HepG2 (cell line): ENCODE data around the gene RABGAP1L. TPM values are rescaled to one million over a fixed set of nuclear protein-coding genes. Genes with fewer than 3 reads are reported as not detected.

Source experiments
- ATAC-seq: fragments of 200-7000 bp; cut with Tn5 transposase; 3 replicates; pipeline ENCODE4 v1.9.1; 2020; ENCODE audit warnings: mild to moderate bottlenecking, moderate library complexity
- BruUV-seq: library from RNA; stranded (reverse); fragments of 400-500 nt; replicated peaks from 2 replicates; lab custom pipeline; 2021; lab: Mats Ljungman, UMichigan
- CTCF ChIA-PET: fragments of 300-600 bp; formaldehyde crosslinking; extraction: SDS; loops from one replicate; lab custom pipeline; 2021; ENCODE audit warnings: low total read pairs, inconsistent platforms, low intra/inter-chr PET ratio; lab: Yijun Ruan, JAX
- POLR2A ChIA-PET: fragments of 350-600 bp; sonication (Branson Sonifier 250); formaldehyde crosslinking; loops from one replicate; lab custom pipeline; 2020; ENCODE audit warnings: antibody characterized with exemption, inconsistent platforms; lab: Yijun Ruan, JAX
- DNase-seq: peaks from one replicate; pipeline ENCODE4 v3.0.0-alpha.2; 2015; ENCODE audit warnings: low spot score
- FAIRE-seq: peaks from 3 replicates; lab custom pipeline; 2011; peaks lifted over from hg19 to GRCh38; lab: Jason Lieb, UNC
- H2AFZ ChIP-seq: one replicate; pipeline ENCODE4 v1.6.1; 2011; ENCODE audit warnings: low read length, inconsistent platforms
- H3K27ac ChIP-seq: fragments of 300-600 bp; 3 replicates; pipeline ENCODE4 v1.8.0; 2011; ENCODE audit warnings: mixed run types, mild to moderate bottlenecking, mixed read lengths, low read length, inconsistent platforms; ENCODE audit not compliant: insufficient read depth; ENCODE audit errors: extremely low read length
- H3K27me3 ChIP-seq, 2 experiments: fragments of 200-600 bp in 1 of 2; 2 replicates in 1 of 2; 3 replicates in 1 of 2; pipeline versions ENCODE4 v1.6.0 to v1.8.0; 2011; ENCODE audit warnings: low read length in 2 of 2, mild to moderate bottlenecking in 2 of 2, moderate library complexity in 2 of 2, inconsistent platforms in 1 of 2; ENCODE audit not compliant: insufficient read depth in 2 of 2, control insufficient read depth in 1 of 2
- H3K36me3 ChIP-seq, 2 experiments: fragments of 200-600 bp in 1 of 2; replicated peaks in 1 of 2; 2 replicates in 1 of 2; 3 replicates in 1 of 2; pipeline versions ENCODE4 v1.5.1 to v1.8.0; 2011; ENCODE audit warnings: low read length in 2 of 2, inconsistent platforms in 1 of 2; ENCODE audit not compliant: insufficient read depth in 2 of 2, control insufficient read depth in 1 of 2
- H3K4me1 ChIP-seq: 2 replicates; pipeline ENCODE4 v1.5.1; 2012; ENCODE audit warnings: low read length, inconsistent platforms; ENCODE audit not compliant: insufficient read depth
- H3K4me2 ChIP-seq: 2 replicates; pipeline ENCODE4 v1.6.0; 2011; ENCODE audit warnings: low read depth, low read length, inconsistent platforms
- H3K4me3 ChIP-seq, 3 experiments: fragments of 200-600 bp in 1 of 3; sonication (generic), shearing (Covaris generic) in 1 of 3; replicated peaks in 1 of 3; 2 replicates each; pipeline ENCODE4 v1.5.1; 2011 to 2016; ENCODE audit warnings: low read length in 3 of 3, inconsistent platforms in 2 of 3, low read depth in 2 of 3, mild to moderate bottlenecking in 2 of 3, control low read depth in 1 of 3, mixed read lengths in 1 of 3; ENCODE audit not compliant: insufficient read depth in 1 of 3
- H3K79me2 ChIP-seq: one replicate; pipeline ENCODE4 v1.6.1; 2011; ENCODE audit warnings: low read length, inconsistent platforms; ENCODE audit not compliant: insufficient read depth
- H3K9ac ChIP-seq: 2 replicates; pipeline ENCODE4 v1.6.0; 2011; ENCODE audit warnings: mild to moderate bottlenecking, low read depth, low read length, inconsistent platforms; ENCODE audit not compliant: insufficient read depth
- H3K9me3 ChIP-seq: 2 replicates; pipeline ENCODE4 v1.5.1; 2012; ENCODE audit warnings: mild to moderate bottlenecking, low read length
- H4K20me1 ChIP-seq: 2 replicates; pipeline ENCODE4 v1.6.0; 2011; ENCODE audit warnings: inconsistent platforms, mild to moderate bottlenecking, low read length, moderate library complexity; ENCODE audit not compliant: insufficient read depth
- DNMT3B ChIP-seq: conservative IDR thresholded peaks from 2 replicates; pipeline ENCODE4 v1.6.1; 2016; ENCODE audit warnings: missing biosample characterization, control low read depth
- HMG20B ChIP-seq: conservative IDR thresholded peaks from 2 replicates; pipeline ENCODE4 v1.6.1; 2016; ENCODE audit warnings: missing genetic modification reagents, missing compliant biosample characterization
- JUNB ChIP-seq: sonication (generic); formaldehyde crosslinking; IDR thresholded peaks from 2 replicates; pipeline ENCODE4 v1.8.0; 2022; ENCODE audit warnings: missing genetic modification reagents, mild to moderate bottlenecking, borderline replicate concordance
- NFIB ChIP-seq: sonication (generic); formaldehyde crosslinking; IDR thresholded peaks from 2 replicates; pipeline ENCODE4 v1.9.0; 2021; ENCODE audit warnings: missing genetic modification reagents, mild to moderate bottlenecking, borderline replicate concordance
- SMAD1 ChIP-seq: sonication (generic); formaldehyde crosslinking; IDR thresholded peaks from 2 replicates; pipeline ENCODE4 v1.4.0; 2020; ENCODE audit warnings: missing genetic modification reagents, low read depth, mild to moderate bottlenecking, borderline replicate concordance
- TGIF2 ChIP-seq: IDR thresholded peaks from 2 replicates; pipeline ENCODE4 v1.6.1; 2016; ENCODE audit warnings: control low read depth, missing compliant biosample characterization
- ZNF160 ChIP-seq: sonication (generic); formaldehyde crosslinking; IDR thresholded peaks from 2 replicates; pipeline ENCODE4 v1.8.0; 2022; ENCODE audit warnings: mild to moderate bottlenecking, inconsistent platforms, missing genetic modification reagents
- ZNF205 ChIP-seq: IDR thresholded peaks from 2 replicates; pipeline ENCODE4 v1.6.1; 2018; ENCODE audit warnings: missing biosample characterization, missing genetic modification reagents
- ZNF251 ChIP-seq: sonication (generic); formaldehyde crosslinking; IDR thresholded peaks from 2 replicates; pipeline ENCODE4 v1.9.0; 2021; ENCODE audit warnings: mild to moderate bottlenecking, missing genetic modification reagents
- ZNF253 ChIP-seq: sonication (generic); formaldehyde crosslinking; IDR thresholded peaks from 2 replicates; pipeline ENCODE4 v1.8.0; 2022; ENCODE audit warnings: mild to moderate bottlenecking, missing genetic modification reagents, borderline replicate concordance
- ZNF317 ChIP-seq: sonication (generic); formaldehyde crosslinking; IDR thresholded peaks from 2 replicates; pipeline ENCODE4 v1.5.0; 2020; ENCODE audit warnings: mild to moderate bottlenecking, missing genetic modification reagents
- ZSCAN9 ChIP-seq: IDR thresholded peaks from 2 replicates; pipeline ENCODE4 v1.6.1; 2016; ENCODE audit warnings: borderline replicate concordance
- whole genome bisulfite sequencing: methylation state at CpG from one replicate; pipeline ENCODE4 v1.1.6; 2017; ENCODE audit warnings: low lambda C conversion rate; 5-methylcytosine and 5-hydroxymethylcytosine counted together
- in situ Hi-C: cut with HindIII; loops from 2 replicates; pipeline ENCODE4 v1.10.0; 2017; ENCODE audit warnings: low pct_unique_long_range_greater_than_20kb; ENCODE audit not compliant: extremely low pct_ligation_motif_present
- intact Hi-C: fragments of 100-400 bp; cut with micrococcal nuclease; formaldehyde crosslinking; loops from one replicate; pipeline ENCODE4 v1.10.0; 2022; ENCODE audit not compliant: unreplicated experiment
- polyA plus RNA-seq, 8 experiments: library from polyadenylated mRNA; depleted of rRNA in 3 of 8; stranded (reverse) in 7 of 8; unstranded in 1 of 8; fragments of >200 nt; fragmentation: Illumina TruSeq in 4 of 8; extraction: Trizol in 4 of 8; gene quantifications; 2 replicates each; pipeline versions ENCODE4 v1.2.1 to v1.2.3, GENCODE V29; 2011 to 2016; ENCODE audit warnings: low read depth in 4 of 8, missing spikeins in 1 of 8, mixed read lengths in 1 of 8; ENCODE audit not compliant: insufficient read depth in 1 of 8
- total RNA-seq, 5 experiments: library from RNA; depleted of rRNA; stranded (reverse); fragments of >200 nt; fragmentation: Illumina TruSeq; extraction: Trizol; gene quantifications; 2 replicates each; pipeline ENCODE4 v1.2.3, GENCODE V29; 2016; ENCODE audit warnings: low read depth in 1 of 5
- TF ChIP-seq, protein P1 (sequence below): sonication (generic); formaldehyde crosslinking; IDR thresholded peaks from 2 replicates; pipeline ENCODE4 v1.8.0; 2022; ENCODE audit warnings: missing genetic modification reagents, mild to moderate bottlenecking, borderline replicate concordance
- TF ChIP-seq, protein P2 (sequence below): fragments of 450-650 bp; IDR thresholded peaks from 2 replicates; pipeline ENCODE4 v1.6.1; 2017; ENCODE audit warnings: mild to moderate bottlenecking
- TF ChIP-seq, protein P3 (sequence below): sonication (generic); formaldehyde crosslinking; IDR thresholded peaks from 2 replicates; pipeline ENCODE4 v1.4.0; 2020; ENCODE audit warnings: missing genetic modification reagents, mild to moderate bottlenecking, borderline replicate concordance
- TF ChIP-seq, protein P4 (sequence below): sonication (generic); formaldehyde crosslinking; IDR thresholded peaks from 2 replicates; pipeline ENCODE4 v1.4.0; 2020; ENCODE audit warnings: missing genetic modification reagents, mild to moderate bottlenecking, borderline replicate concordance
- TF ChIP-seq, protein P5 (sequence below): sonication (generic); formaldehyde crosslinking; conservative IDR thresholded peaks from 2 replicates; pipeline ENCODE4 v1.4.0; 2020; ENCODE audit warnings: missing genetic modification reagents

Gene RABGAP1L
- total and polyA plus RNA-seq, 2 of the 13 experiments (the other 11 are each of a cell fraction or from before 2014, with no cell fraction given): 7.9 to 22.6 TPM

DNA sequence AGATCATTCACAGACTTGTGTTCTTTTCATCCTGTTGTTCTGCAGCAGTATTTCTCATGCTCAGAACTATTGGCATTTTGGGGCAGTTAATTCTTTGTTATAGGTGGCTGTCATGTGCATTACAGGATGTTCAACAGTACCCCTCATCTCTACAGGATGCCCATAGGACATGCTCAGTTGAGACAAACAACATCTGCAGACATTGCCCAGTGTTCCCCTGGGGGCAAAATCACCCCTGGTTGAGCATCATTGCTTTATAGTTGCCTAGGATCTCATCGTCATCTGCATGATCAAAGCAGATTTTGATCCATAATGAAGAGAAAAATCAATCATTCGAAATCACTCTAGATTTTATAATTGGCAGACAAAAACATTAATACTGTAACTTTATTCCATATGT is 617.9 kb downstream of the RABGAP1L start:
- no peak overlapping the region for H2AFZ ChIP-seq
- CTCF ChIA-PET: no interaction called here
- DNase-seq (no peak), FAIRE-seq (no peak), ATAC-seq (no peak)
- no peaks in the 10 kb centered on the region for H3K79me2 ChIP-seq
- no TSS peak for BruUV-seq
- no peaks in the 10 kb centered on the region for H3K27me3 ChIP-seq
- H3K9ac ChIP-seq: no peak overlapping the region
- 99% methylated on average over 2 of the region's 2 CpGs for WGBS
- no peak overlapping the region for H3K4me3 ChIP-seq
- no peak overlapping the region for H3K4me2 ChIP-seq
- H4K20me1 ChIP-seq: no peaks in the 10 kb centered on the region
- no peaks in the 10 kb centered on the region for H3K9me3 ChIP-seq
- H3K27ac ChIP-seq: no peak overlapping the region
- intact Hi-C loops (no loop called here), in situ Hi-C loops (no loop called here)
- peaks cover 9% of the 10 kb centered on the region; the same call in 1 of the 2 replicates for H3K4me1 ChIP-seq
- no peaks in the 10 kb centered on the region for H3K36me3 ChIP-seq
- POLR2A ChIA-PET: no interaction called here
- TF ChIP-seq ZNF251 (CRISPR knock-in tag) (no peak), HMG20B (CRISPR knock-in tag) (no peak), TGIF2 (CRISPR knock-in tag) (no peak), DNMT3B (CRISPR knock-in tag) (no peak), NFIB (CRISPR knock-in tag) (no peak), ZNF205 (CRISPR knock-in tag) (no peak), ZSCAN9 (CRISPR knock-in tag) (no peak), ZNF253 (CRISPR knock-in tag) (no peak), ZNF160 (no peak), ZNF317 (no peak), SMAD1 (CRISPR knock-in tag) (no peak), JUNB (CRISPR knock-in tag) (no peak)
- TF ChIP-seq, protein P1, sequence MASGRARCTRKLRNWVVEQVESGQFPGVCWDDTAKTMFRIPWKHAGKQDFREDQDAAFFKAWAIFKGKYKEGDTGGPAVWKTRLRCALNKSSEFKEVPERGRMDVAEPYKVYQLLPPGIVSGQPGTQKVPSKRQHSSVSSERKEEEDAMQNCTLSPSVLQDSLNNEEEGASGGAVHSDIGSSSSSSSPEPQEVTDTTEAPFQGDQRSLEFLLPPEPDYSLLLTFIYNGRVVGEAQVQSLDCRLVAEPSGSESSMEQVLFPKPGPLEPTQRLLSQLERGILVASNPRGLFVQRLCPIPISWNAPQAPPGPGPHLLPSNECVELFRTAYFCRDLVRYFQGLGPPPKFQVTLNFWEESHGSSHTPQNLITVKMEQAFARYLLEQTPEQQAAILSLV (CRISPR knock-in tag): no peak
- TF ChIP-seq, protein P2, sequence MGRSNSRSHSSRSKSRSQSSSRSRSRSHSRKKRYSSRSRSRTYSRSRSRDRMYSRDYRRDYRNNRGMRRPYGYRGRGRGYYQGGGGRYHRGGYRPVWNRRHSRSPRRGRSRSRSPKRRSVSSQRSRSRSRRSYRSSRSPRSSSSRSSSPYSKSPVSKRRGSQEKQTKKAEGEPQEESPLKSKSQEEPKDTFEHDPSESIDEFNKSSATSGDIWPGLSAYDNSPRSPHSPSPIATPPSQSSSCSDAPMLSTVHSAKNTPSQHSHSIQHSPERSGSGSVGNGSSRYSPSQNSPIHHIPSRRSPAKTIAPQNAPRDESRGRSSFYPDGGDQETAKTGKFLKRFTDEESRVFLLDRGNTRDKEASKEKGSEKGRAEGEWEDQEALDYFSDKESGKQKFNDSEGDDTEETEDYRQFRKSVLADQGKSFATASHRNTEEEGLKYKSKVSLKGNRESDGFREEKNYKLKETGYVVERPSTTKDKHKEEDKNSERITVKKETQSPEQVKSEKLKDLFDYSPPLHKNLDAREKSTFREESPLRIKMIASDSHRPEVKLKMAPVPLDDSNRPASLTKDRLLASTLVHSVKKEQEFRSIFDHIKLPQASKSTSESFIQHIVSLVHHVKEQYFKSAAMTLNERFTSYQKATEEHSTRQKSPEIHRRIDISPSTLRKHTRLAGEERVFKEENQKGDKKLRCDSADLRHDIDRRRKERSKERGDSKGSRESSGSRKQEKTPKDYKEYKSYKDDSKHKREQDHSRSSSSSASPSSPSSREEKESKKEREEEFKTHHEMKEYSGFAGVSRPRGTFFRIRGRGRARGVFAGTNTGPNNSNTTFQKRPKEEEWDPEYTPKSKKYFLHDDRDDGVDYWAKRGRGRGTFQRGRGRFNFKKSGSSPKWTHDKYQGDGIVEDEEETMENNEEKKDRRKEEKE: no peak
- TF ChIP-seq, protein P3, sequence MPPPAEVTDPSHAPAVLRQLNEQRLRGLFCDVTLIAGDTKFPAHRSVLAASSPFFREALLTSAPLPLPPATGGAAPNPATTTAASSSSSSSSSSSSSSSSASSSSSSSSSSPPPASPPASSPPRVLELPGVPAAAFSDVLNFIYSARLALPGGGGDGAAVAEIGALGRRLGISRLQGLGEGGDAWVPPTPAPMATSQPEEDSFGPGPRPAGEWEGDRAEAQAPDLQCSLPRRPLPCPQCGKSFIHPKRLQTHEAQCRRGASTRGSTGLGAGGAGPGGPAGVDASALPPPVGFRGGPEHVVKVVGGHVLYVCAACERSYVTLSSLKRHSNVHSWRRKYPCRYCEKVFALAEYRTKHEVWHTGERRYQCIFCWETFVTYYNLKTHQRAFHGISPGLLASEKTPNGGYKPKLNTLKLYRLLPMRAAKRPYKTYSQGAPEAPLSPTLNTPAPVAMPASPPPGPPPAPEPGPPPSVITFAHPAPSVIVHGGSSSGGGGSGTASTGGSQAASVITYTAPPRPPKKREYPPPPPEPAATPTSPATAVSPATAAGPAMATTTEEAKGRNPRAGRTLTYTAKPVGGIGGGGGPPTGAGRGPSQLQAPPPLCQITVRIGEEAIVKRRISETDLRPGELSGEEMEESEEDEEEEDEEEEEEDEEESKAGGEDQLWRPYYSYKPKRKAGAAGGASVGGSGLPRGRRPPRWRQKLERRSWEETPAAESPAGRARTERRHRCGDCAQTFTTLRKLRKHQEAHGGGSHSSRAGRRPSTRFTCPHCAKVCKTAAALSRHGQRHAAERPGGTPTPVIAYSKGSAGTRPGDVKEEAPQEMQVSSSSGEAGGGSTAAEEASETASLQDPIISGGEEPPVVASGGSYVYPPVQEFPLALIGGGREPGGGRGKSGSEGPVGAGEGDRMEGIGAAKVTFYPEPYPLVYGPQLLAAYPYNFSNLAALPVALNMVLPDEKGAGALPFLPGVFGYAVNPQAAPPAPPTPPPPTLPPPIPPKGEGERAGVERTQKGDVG: no peak
- TF ChIP-seq, protein P4, sequence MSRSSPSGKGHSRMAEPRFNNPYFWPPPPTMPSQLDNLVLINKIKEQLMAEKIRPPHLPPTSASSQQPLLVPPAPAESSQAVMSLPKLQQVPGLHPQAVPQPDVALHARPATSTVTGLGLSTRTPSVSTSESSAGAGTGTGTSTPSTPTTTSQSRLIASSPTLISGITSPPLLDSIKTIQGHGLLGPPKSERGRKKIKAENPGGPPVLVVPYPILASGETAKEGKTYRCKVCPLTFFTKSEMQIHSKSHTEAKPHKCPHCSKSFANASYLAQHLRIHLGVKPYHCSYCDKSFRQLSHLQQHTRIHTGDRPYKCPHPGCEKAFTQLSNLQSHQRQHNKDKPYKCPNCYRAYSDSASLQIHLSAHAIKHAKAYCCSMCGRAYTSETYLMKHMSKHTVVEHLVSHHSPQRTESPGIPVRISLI (CRISPR knock-in tag): no peak
- TF ChIP-seq, protein P5, sequence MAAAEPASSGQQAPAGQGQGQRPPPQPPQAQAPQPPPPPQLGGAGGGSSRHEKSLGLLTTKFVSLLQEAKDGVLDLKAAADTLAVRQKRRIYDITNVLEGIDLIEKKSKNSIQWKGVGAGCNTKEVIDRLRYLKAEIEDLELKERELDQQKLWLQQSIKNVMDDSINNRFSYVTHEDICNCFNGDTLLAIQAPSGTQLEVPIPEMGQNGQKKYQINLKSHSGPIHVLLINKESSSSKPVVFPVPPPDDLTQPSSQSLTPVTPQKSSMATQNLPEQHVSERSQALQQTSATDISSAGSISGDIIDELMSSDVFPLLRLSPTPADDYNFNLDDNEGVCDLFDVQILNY (CRISPR knock-in tag): no peak
